ENCODE results near the gene MACROD2. TPM values are rescaled to one million over a fixed set of nuclear protein-coding genes. Genes with fewer than 3 reads are reported as not detected.

MACROD2 gene
- total RNA-seq, 1 experiment from 2014 or later = 1.4 TPM

DNA sequence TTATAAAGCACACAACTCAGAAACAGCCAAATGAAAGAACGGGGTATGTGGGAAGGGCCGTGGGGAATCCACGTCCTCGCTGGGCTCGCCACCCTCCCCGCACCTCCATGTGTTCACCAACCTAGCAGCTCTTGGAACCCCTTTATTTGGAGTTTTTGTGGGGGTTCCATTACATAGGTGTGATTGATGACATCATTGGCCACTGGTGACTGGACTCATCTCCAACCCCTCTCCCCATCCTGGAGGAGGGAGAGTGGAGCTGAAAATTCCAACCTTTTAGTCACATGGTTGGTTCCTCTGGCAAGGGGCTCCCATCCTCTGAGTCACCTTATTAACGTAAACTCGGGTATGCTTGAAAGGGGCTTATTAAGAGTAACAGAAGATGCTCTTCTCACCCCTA is 934.1 kb downstream of the MACROD2 start:
- Histone ChIP-seq H3K27me3 (replicated peaks; ENCODE audit: insufficient read depth, low read depth, low read length, poor library complexity) (no peaks in the 10 kb centered on the region), H3K9me3 (ENCODE audit: low read depth, low read length, poor library complexity, severe bottlenecking) (peaks cover 16% of the 10 kb centered on the region), H3K4me3 (ENCODE audit: low read depth, low read length, poor library complexity, severe bottlenecking) (no peak overlapping the region), H3K4me1 (ENCODE audit: insufficient read depth, low read length, poor library complexity, severe bottlenecking) (no peaks in the 10 kb centered on the region), H3K36me3 (ENCODE audit: insufficient read depth, low read length, poor library complexity, severe bottlenecking) (no peaks in the 10 kb centered on the region), H3K27ac (ENCODE audit: low read depth, low read length, poor library complexity, severe bottlenecking) (no peak overlapping the region)
- no peak for TF ChIP-seq EZH2 (IDR thresholded peaks at IDR 0.05; ENCODE audit: borderline replicate concordance, low read depth, low read length, poor library complexity, severe bottlenecking)
- POLR2A ChIA-PET (ENCODE audit: low non-redundant PET) = no interaction called here
- DNase-seq (ENCODE audit: low spot score) = no peak
- no TSS peak for BruUV-seq (replicated peaks)
- intact Hi-C loops (cut with micrococcal nuclease; ENCODE audit: unreplicated experiment) = no loop called here
- CTCF ChIA-PET = no interaction called here

DNA sequence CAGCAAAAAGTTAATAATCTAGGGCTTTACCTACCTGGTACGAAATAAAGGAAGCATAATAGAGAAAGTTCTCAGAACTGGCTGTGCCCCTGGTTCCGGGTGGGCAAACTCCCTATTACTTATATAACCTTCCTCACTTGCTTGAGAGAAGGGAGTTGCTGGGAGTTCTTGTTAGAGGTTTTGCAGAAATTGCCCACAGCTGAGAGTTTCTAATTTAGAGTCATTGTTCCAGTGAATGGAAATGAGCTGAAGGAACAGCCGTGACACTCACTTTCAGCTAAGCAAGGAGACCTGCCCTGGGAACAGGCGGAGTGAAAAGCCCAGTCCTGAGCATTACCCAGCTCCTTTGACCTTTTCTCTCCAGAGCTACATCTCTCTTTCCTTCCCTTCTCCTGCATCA is 936.7 kb downstream of the MACROD2 start:
- no TSS peak for BruUV-seq (replicated peaks)
- H3K4me3 ChIP-seq (ENCODE audit: low read depth, low read length, poor library complexity, severe bottlenecking) = no peak overlapping the region
- TF ChIP-seq, protein P1, sequence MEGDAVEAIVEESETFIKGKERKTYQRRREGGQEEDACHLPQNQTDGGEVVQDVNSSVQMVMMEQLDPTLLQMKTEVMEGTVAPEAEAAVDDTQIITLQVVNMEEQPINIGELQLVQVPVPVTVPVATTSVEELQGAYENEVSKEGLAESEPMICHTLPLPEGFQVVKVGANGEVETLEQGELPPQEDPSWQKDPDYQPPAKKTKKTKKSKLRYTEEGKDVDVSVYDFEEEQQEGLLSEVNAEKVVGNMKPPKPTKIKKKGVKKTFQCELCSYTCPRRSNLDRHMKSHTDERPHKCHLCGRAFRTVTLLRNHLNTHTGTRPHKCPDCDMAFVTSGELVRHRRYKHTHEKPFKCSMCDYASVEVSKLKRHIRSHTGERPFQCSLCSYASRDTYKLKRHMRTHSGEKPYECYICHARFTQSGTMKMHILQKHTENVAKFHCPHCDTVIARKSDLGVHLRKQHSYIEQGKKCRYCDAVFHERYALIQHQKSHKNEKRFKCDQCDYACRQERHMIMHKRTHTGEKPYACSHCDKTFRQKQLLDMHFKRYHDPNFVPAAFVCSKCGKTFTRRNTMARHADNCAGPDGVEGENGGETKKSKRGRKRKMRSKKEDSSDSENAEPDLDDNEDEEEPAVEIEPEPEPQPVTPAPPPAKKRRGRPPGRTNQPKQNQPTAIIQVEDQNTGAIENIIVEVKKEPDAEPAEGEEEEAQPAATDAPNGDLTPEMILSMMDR (conservative IDR thresholded peaks at IDR 0.05; ENCODE audit: low read depth, low read length) = no peak
- no peak for TF ChIP-seq EZH2 (IDR thresholded peaks at IDR 0.05; ENCODE audit: borderline replicate concordance, low read depth, low read length, poor library complexity, severe bottlenecking)
- DNase-seq (ENCODE audit: low spot score) = no peak
- no peaks in the 10 kb centered on the region for H3K27me3 ChIP-seq (replicated peaks; ENCODE audit: insufficient read depth, low read depth, low read length, poor library complexity)
- H3K4me1 ChIP-seq (ENCODE audit: insufficient read depth, low read length, poor library complexity, severe bottlenecking) = no peaks in the 10 kb centered on the region
- POLR2A ChIA-PET (ENCODE audit: low non-redundant PET) = no interaction called here
- H3K36me3 ChIP-seq (ENCODE audit: insufficient read depth, low read length, poor library complexity, severe bottlenecking) = no peaks in the 10 kb centered on the region
- peaks cover 6% of the 10 kb centered on the region for H3K9me3 ChIP-seq (ENCODE audit: low read depth, low read length, poor library complexity, severe bottlenecking)
- H3K27ac ChIP-seq (ENCODE audit: low read depth, low read length, poor library complexity, severe bottlenecking) = no peak overlapping the region
- CTCF ChIA-PET = no interaction called here
- intact Hi-C loops (cut with micrococcal nuclease; ENCODE audit: unreplicated experiment) = no loop called here

DNA sequence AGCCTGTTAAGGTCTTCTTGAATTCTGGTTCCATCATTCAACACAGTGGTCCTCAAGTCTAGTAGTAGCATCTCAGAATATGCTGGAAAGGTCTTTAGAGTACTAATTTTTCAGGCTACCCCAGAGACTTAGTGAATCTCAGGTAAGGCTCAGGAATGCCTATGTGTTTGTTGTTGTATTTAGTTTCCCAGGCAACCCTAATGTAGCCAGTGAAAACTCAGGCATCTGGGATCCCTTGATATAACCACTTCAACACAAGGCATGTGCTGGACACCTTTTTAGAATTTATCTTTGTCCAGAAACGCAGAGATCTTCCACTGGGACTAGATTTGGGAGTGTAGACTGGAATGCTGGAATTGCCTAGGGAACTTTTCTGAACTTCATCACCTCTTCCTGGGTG is 940.0 kb downstream of the MACROD2 start:
- CTCF ChIA-PET = no interaction called here
- Histone ChIP-seq H3K36me3 (ENCODE audit: insufficient read depth, low read length, poor library complexity, severe bottlenecking) (no peaks in the 10 kb centered on the region), H3K9me3 (ENCODE audit: low read depth, low read length, poor library complexity, severe bottlenecking) (peaks cover 11% of the 10 kb centered on the region), H3K4me3 (ENCODE audit: low read depth, low read length, poor library complexity, severe bottlenecking) (no peak overlapping the region), H3K27me3 (replicated peaks; ENCODE audit: insufficient read depth, low read depth, low read length, poor library complexity) (no peaks in the 10 kb centered on the region), H3K27ac (ENCODE audit: low read depth, low read length, poor library complexity, severe bottlenecking) (no peak overlapping the region), H3K4me1 (ENCODE audit: insufficient read depth, low read length, poor library complexity, severe bottlenecking) (no peaks in the 10 kb centered on the region)
- intact Hi-C loops (cut with micrococcal nuclease; ENCODE audit: unreplicated experiment) = no loop called here
- POLR2A ChIA-PET (ENCODE audit: low non-redundant PET) = no interaction called here
- no TSS peak for BruUV-seq (replicated peaks)
- TF ChIP-seq, protein P1 (conservative IDR thresholded peaks at IDR 0.05; ENCODE audit: low read depth, low read length) = no peak
- TF ChIP-seq EZH2 (IDR thresholded peaks at IDR 0.05; ENCODE audit: borderline replicate concordance, low read depth, low read length, poor library complexity, severe bottlenecking) = no peak
- no peak for DNase-seq (ENCODE audit: low spot score)

DNA sequence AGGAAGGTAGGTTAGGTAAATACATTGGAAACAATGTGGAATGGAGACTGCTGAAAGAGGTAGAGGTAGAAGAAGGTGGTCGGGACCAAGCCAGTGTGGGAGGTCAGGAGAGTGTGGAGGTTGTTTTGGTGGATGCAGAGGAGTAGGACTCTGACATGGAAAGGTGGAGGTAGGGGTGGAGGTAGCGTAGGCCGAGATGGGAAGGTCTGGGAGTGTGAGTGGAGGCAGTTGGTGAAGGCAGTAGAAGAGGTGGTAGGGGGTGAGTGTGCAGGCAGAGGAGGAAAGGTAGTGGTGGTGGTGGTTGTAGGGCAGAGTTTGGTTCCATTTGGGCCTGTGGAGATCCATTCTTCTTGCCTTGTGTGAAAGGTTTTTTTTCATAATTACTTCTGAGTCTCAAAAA is 941.7 kb downstream of the MACROD2 start:
- BruUV-seq (replicated peaks) = no TSS peak
- CTCF ChIA-PET = no interaction called here
- intact Hi-C loops (cut with micrococcal nuclease; ENCODE audit: unreplicated experiment) = no loop called here

More for the DNA sequence above, 941.7 kb downstream of the MACROD2 start:
- DNase-seq (ENCODE audit: low spot score) = no peak
- POLR2A ChIA-PET (ENCODE audit: low non-redundant PET) = no interaction called here
- Histone ChIP-seq H3K27me3 (replicated peaks; ENCODE audit: insufficient read depth, low read depth, low read length, poor library complexity) (no peaks in the 10 kb centered on the region), H3K4me3 (ENCODE audit: low read depth, low read length, poor library complexity, severe bottlenecking) (no peak overlapping the region), H3K27ac (ENCODE audit: low read depth, low read length, poor library complexity, severe bottlenecking) (no peak overlapping the region), H3K36me3 (ENCODE audit: insufficient read depth, low read length, poor library complexity, severe bottlenecking) (no peaks in the 10 kb centered on the region), H3K4me1 (ENCODE audit: insufficient read depth, low read length, poor library complexity, severe bottlenecking) (no peaks in the 10 kb centered on the region), H3K9me3 (ENCODE audit: low read depth, low read length, poor library complexity, severe bottlenecking) (peaks cover 14% of the 10 kb centered on the region)
- no peak for TF ChIP-seq EZH2 (IDR thresholded peaks at IDR 0.05; ENCODE audit: borderline replicate concordance, low read depth, low read length, poor library complexity, severe bottlenecking)
- TF ChIP-seq, protein P1 (conservative IDR thresholded peaks at IDR 0.05; ENCODE audit: low read depth, low read length) = no peak
